Skeletal muscle cell (primary cell): ENCODE data around the gene RXFP3.
A peak's percentile ranks its signal among the peaks of the same experiment; 100 is the strongest.
"Not testable (repeated sequence)": the region's sequence is repeated elsewhere in the genome, so short reads cannot be mapped to it uniquely, and the experiment has no call there.

Source experiments
- DNase-seq: peaks from one replicate; pipeline ENCODE4 v3.0.0-alpha.2; 2010; ENCODE audit warnings: low read depth
- H3K4me3 ChIP-seq: 2 replicates; pipeline ENCODE4 v1.5.1; 2011; ENCODE audit warnings: low read depth, mild to moderate bottlenecking, control low read depth, low read length, moderate library complexity

RXFP3 gene

GRCh38 chr5:33936381-33937016 lies at the start of gene RXFP3:
TSS of gene RXFP3 (plus strand) at chr5:33936386. CDS start at chr5:33936741, 355 bp downstream.
- no peak for DNase-seq
- H3K4me3 ChIP-seq: peak within 1 kb of the TSS; percentile 54

- H3K4me3 ChIP-seq: no peak overlapping the region
- no peak for DNase-seq
Observed at GRCh38 chr5:33887268-33887667, 48.9 kb upstream of the RXFP3 start.

GRCh38 chr5:33888587-33888986 lies 47.6 kb upstream of the RXFP3 start:
- DNase-seq: peak; percentile 22
- H3K4me3 ChIP-seq: no peak overlapping the region

GRCh38 chr5:33890131-33891032 lies 45.8 kb upstream of the RXFP3 start:
- no peak for DNase-seq
- peak overlapping the region; percentile 62 for H3K4me3 ChIP-seq

- no peak for DNase-seq
- peak overlapping the region; percentile 62 for H3K4me3 ChIP-seq
Observed at GRCh38 chr5:33891446-33891787, 44.8 kb upstream of the RXFP3 start.

GRCh38 chr5:33891788-33892619 lies 44.2 kb upstream of the RXFP3 start, which contains the start of gene ADAMTS12:
TSS of gene ADAMTS12 (minus strand) at chr5:33891990. CDS start at chr5:33891856, 134 bp downstream.
- H3K4me3 ChIP-seq: peak within 1 kb of the TSS; percentile 62
- DNase-seq: peak; percentile 36

GRCh38 chr5:33892620-33893137 lies 43.5 kb upstream of the RXFP3 start:
- peak; percentile 94 for DNase-seq
- peak overlapping the region; percentile 62 for H3K4me3 ChIP-seq

GRCh38 chr5:33894566-33894965 lies 41.6 kb upstream of the RXFP3 start:
- peak; percentile 40 for DNase-seq

GRCh38 chr5:33901156-33901555 lies 35.0 kb upstream of the RXFP3 start:
- DNase-seq: no peak
- H3K4me3 ChIP-seq: no peak overlapping the region

More at GRCh38 chr5:33894566-33894965, 41.6 kb upstream of the RXFP3 start:
- no peak overlapping the region for H3K4me3 ChIP-seq

GRCh38 chr5:33903118-33903517 lies 33.1 kb upstream of the RXFP3 start:
- DNase-seq: no peak
- no peak overlapping the region for H3K4me3 ChIP-seq

- DNase-seq: no peak
- no peak overlapping the region for H3K4me3 ChIP-seq
Observed at GRCh38 chr5:33905381-33905780, 30.8 kb upstream of the RXFP3 start.

GRCh38 chr5:33906248-33906647 lies 29.9 kb upstream of the RXFP3 start:
- not testable (repeated sequence) for DNase-seq

GRCh38 chr5:33914844-33915243 lies 21.3 kb upstream of the RXFP3 start:
- DNase-seq, H3K4me3 ChIP-seq: not testable (repeated sequence)

More at GRCh38 chr5:33906248-33906647, 29.9 kb upstream of the RXFP3 start:
- not testable (repeated sequence) for H3K4me3 ChIP-seq

GRCh38 chr5:33921002-33921401 lies 15.2 kb upstream of the RXFP3 start:
- H3K4me3 ChIP-seq: no peak overlapping the region
- no peak for DNase-seq

GRCh38 chr5:33925278-33925677 lies 10.9 kb upstream of the RXFP3 start:
- no peak for DNase-seq
- no peak overlapping the region for H3K4me3 ChIP-seq

- no peak overlapping the region for H3K4me3 ChIP-seq
- DNase-seq: no peak
Observed at GRCh38 chr5:33927685-33928084, 8.5 kb upstream of the RXFP3 start.

- no peak for DNase-seq
- H3K4me3 ChIP-seq: no peak overlapping the region
Observed at GRCh38 chr5:33928283-33928682, 7.9 kb upstream of the RXFP3 start.

GRCh38 chr5:33929925-33930690 lies 6.1 kb upstream of the RXFP3 start:
- no peak for DNase-seq
- H3K4me3 ChIP-seq: no peak overlapping the region

- no peak for DNase-seq
- H3K4me3 ChIP-seq: no peak overlapping the region
Observed at GRCh38 chr5:33931136-33931535, 5.0 kb upstream of the RXFP3 start.
